ENCODE measurements around the gene RSPH3.

Gene RSPH3

GRCh38 chr6:158938220-158938619 is 61.8 kb downstream of the RSPH3 start:
- in situ Hi-C loops (cut with MboI; ENCODE audit: low pct_unique_long_range_greater_than_20kb, low sequenced_read_pairs, unreplicated experiment), result no loop called here
- DNase-seq (ENCODE audit: low spot score), result no peak
- no peak for TF ChIP-seq CTCF (IDR thresholded peaks at IDR 0.05; ENCODE audit: extremely low read depth, insufficient read depth, missing control alignments)

- in situ Hi-C loops (cut with MboI; ENCODE audit: low pct_unique_long_range_greater_than_20kb, low sequenced_read_pairs, unreplicated experiment), result no loop called here
- DNase-seq (ENCODE audit: low spot score), result no peak
- no peak for TF ChIP-seq CTCF (IDR thresholded peaks at IDR 0.05; ENCODE audit: extremely low read depth, insufficient read depth, missing control alignments)
These were observed 65.8 kb downstream of the RSPH3 start for GRCh38 chr6:158934157-158934556.

- TF ChIP-seq CTCF (IDR thresholded peaks at IDR 0.05; ENCODE audit: extremely low read depth, insufficient read depth, missing control alignments), result no peak
- in situ Hi-C loops (cut with MboI; ENCODE audit: low pct_unique_long_range_greater_than_20kb, low sequenced_read_pairs, unreplicated experiment), result no loop called here
- no peak for DNase-seq (ENCODE audit: low spot score)
These were observed 66.9 kb downstream of the RSPH3 start for GRCh38 chr6:158933079-158933595.

GRCh38 chr6:158928068-158928467 is 71.9 kb downstream of the RSPH3 start:
- in situ Hi-C loops (cut with MboI; ENCODE audit: low pct_unique_long_range_greater_than_20kb, low sequenced_read_pairs, unreplicated experiment), result no loop called here
- no peak for TF ChIP-seq CTCF (IDR thresholded peaks at IDR 0.05; ENCODE audit: extremely low read depth, insufficient read depth, missing control alignments)
- DNase-seq (ENCODE audit: low spot score), result no peak

- no peak for DNase-seq (ENCODE audit: low spot score)
- TF ChIP-seq CTCF (IDR thresholded peaks at IDR 0.05; ENCODE audit: extremely low read depth, insufficient read depth, missing control alignments), result no peak
- in situ Hi-C loops (cut with MboI; ENCODE audit: low pct_unique_long_range_greater_than_20kb, low sequenced_read_pairs, unreplicated experiment), result no loop called here
These were observed 73.6 kb downstream of the RSPH3 start for GRCh38 chr6:158926414-158926813.

GRCh38 chr6:158924499-158925455 is 75.2 kb downstream of the RSPH3 start:
- in situ Hi-C loops (cut with MboI; ENCODE audit: low pct_unique_long_range_greater_than_20kb, low sequenced_read_pairs, unreplicated experiment), result no loop called here
- TF ChIP-seq CTCF (IDR thresholded peaks at IDR 0.05; ENCODE audit: extremely low read depth, insufficient read depth, missing control alignments), result no peak
- DNase-seq (ENCODE audit: low spot score), result no peak

Measured in GM13977 (cell line).